ENCODE results near the gene SPINK8.

DNA sequence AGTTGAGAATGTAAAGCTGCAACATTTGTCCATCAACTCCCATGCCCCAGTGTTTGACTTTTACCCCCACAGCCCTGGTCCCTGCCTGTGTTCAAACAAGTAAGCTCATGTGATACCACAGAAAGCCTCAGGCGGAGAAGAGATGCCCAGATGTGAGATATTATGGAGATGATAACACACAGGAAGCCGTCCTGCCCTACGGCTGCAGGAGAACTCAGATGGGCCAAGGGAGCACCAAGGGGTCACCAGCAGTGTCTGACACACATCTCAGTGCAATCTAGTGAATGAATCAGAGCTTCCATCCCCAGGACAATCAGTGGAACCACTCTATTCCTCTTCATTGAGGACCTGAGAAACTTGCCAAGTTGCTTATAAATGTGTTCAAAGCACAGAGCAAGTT, 14.0 kb upstream of the SPINK8 start:
- TF ChIP-seq, protein P1, sequence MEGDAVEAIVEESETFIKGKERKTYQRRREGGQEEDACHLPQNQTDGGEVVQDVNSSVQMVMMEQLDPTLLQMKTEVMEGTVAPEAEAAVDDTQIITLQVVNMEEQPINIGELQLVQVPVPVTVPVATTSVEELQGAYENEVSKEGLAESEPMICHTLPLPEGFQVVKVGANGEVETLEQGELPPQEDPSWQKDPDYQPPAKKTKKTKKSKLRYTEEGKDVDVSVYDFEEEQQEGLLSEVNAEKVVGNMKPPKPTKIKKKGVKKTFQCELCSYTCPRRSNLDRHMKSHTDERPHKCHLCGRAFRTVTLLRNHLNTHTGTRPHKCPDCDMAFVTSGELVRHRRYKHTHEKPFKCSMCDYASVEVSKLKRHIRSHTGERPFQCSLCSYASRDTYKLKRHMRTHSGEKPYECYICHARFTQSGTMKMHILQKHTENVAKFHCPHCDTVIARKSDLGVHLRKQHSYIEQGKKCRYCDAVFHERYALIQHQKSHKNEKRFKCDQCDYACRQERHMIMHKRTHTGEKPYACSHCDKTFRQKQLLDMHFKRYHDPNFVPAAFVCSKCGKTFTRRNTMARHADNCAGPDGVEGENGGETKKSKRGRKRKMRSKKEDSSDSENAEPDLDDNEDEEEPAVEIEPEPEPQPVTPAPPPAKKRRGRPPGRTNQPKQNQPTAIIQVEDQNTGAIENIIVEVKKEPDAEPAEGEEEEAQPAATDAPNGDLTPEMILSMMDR (IDR thresholded peaks at IDR 0.05; ENCODE audit: borderline replicate concordance, extremely low read depth, low read length, poor library complexity, severe bottlenecking) = no peak
- TF ChIP-seq EZH2 (IDR thresholded peaks at IDR 0.05; ENCODE audit: borderline replicate concordance, low read depth, low read length, severe bottlenecking) = no peak
